OCI-LY7 (cell line): ENCODE results near the gene KCNIP1. TPM values are rescaled to one million over a fixed set of nuclear protein-coding genes. Genes with fewer than 3 reads are reported as not detected.

ENCODE experiments used
- BruUV-seq: library from RNA; stranded (reverse); fragments of 400-500 nt; replicated peaks from 2 replicates; lab custom pipeline; 2021; lab: Mats Ljungman, UMichigan
- CTCF ChIA-PET: fragments of 300-600 bp; sonication (Branson Sonifier 250); formaldehyde crosslinking; loops from one replicate; lab custom pipeline; 2022; ENCODE audit warnings: antibody characterized with exemption; ENCODE audit not compliant: unreplicated experiment; lab: Charles Lee
- POLR2A ChIA-PET: fragments of 300-600 bp; sonication (Branson Sonifier 250); formaldehyde crosslinking; loops from one replicate; lab custom pipeline; 2022; ENCODE audit warnings: antibody characterized with exemption; lab: Charles Lee
- DNase-seq: peaks from one replicate; pipeline ENCODE4 v3.0.0-alpha.2; 2015; ENCODE audit warnings: low spot score
- H2AFZ ChIP-seq: fragments of 200-600 bp; sonication (generic), shearing (Covaris generic); 2 replicates; pipeline ENCODE4 v1.6.1; 2014; ENCODE audit warnings: mild to moderate bottlenecking, antibody characterized with exemption, low read length, moderate library complexity
- H3K27ac ChIP-seq: fragments of 200-600 bp; sonication (generic); 2 replicates; pipeline ENCODE4 v1.5.1; 2014; ENCODE audit warnings: mixed run types, low read depth, mild to moderate bottlenecking, moderate library complexity, low read length, inconsistent platforms; ENCODE audit not compliant: poor library complexity, severe bottlenecking
- H3K36me3 ChIP-seq: fragments of 200-600 bp; sonication (generic); 2 replicates; pipeline ENCODE4 v1.6.1; 2014; ENCODE audit warnings: mild to moderate bottlenecking, antibody characterized with exemption, low read length, moderate library complexity, mixed read lengths; ENCODE audit not compliant: insufficient read depth
- H3K4me1 ChIP-seq: fragments of 200-600 bp; sonication (generic); 2 replicates; pipeline ENCODE4 v1.5.1; 2014; ENCODE audit warnings: mild to moderate bottlenecking, low read length; ENCODE audit not compliant: insufficient read depth, poor library complexity, severe bottlenecking
- H3K4me2 ChIP-seq: fragments of 200-600 bp; sonication (generic); 2 replicates; pipeline ENCODE4 v1.6.1; 2014; ENCODE audit warnings: mild to moderate bottlenecking, low read length
- H3K4me3 ChIP-seq: fragments of 200-600 bp; sonication (generic); 2 replicates; pipeline ENCODE4 v1.5.1; 2014; ENCODE audit warnings: mild to moderate bottlenecking, low read depth, low read length; ENCODE audit not compliant: poor library complexity, severe bottlenecking
- H3K79me2 ChIP-seq: fragments of 200-600 bp; sonication (generic); 2 replicates; pipeline ENCODE4 v1.6.1; 2016; ENCODE audit warnings: low read depth, mild to moderate bottlenecking, low read length, moderate library complexity, mixed read lengths; ENCODE audit not compliant: insufficient read depth
- H3K9me2 ChIP-seq: fragments of 200-600 bp; sonication (generic); 2 replicates; pipeline ENCODE4 v1.6.1; 2016; ENCODE audit warnings: mild to moderate bottlenecking, low read length, mixed read lengths; ENCODE audit not compliant: insufficient read depth
- H3K9me3 ChIP-seq: fragments of 200-600 bp; sonication (generic); 2 replicates; pipeline ENCODE4 v1.6.1; 2014; ENCODE audit warnings: mild to moderate bottlenecking, mixed run types, low read length, mixed read lengths
- H4K20me1 ChIP-seq: fragments of 200-600 bp; sonication (generic); 2 replicates; pipeline ENCODE4 v1.6.1; 2014; ENCODE audit warnings: mild to moderate bottlenecking, antibody characterized with exemption, low read length, moderate library complexity, mixed read lengths; ENCODE audit not compliant: insufficient read depth
- EZH2phosphoT487 ChIP-seq: fragments of 200-600 bp; sonication (generic); IDR thresholded peaks from 2 replicates; pipeline ENCODE4 v1.6.1; 2018; ENCODE audit warnings: low read depth, borderline replicate concordance, mild to moderate bottlenecking, mixed run types, antibody characterized with exemption, low read length, moderate library complexity, mixed read lengths
- intact Hi-C: fragments of 100-400 bp; cut with micrococcal nuclease; formaldehyde crosslinking; loops from one replicate; pipeline ENCODE4 v1.10.0; 2022; ENCODE audit not compliant: unreplicated experiment
- total RNA-seq, 2 experiments: library from RNA; depleted of rRNA in 1 of 2; stranded (reverse); fragments of >200 nt in 1 of 2; shearing (Covaris generic) in 1 of 2; gene quantifications; 2 replicates each; pipeline ENCODE4 v1.2.3, GENCODE V29; 2014 to 2022
- TF ChIP-seq, protein P1 (sequence below): fragments of 200-600 bp; sonication (generic); conservative IDR thresholded peaks from 2 replicates; pipeline ENCODE4 v1.5.1; 2014; ENCODE audit warnings: mild to moderate bottlenecking, antibody characterized with exemption, low read length, moderate library complexity, mixed read lengths

Gene KCNIP1
- total RNA-seq, 2 experiments from 2014 or later, result not detected

GRCh38 chr5:170756691-170757090 lies 252.9 kb downstream of the KCNIP1 start:
- H2AFZ ChIP-seq, result no peak overlapping the region
- ChIA-PET POLR2A (interaction anchor here (0.7 to 1.4 kb wide), 2 partner anchors 11 to 411 kb away, joined by 3 read pairs; no protein-coding TSS in a partner anchor), CTCF (no interaction called here)
- H3K4me3 ChIP-seq, result no peak overlapping the region
- H3K79me2 ChIP-seq, result no peaks in the 10 kb centered on the region
- H3K9me3 ChIP-seq, result no peaks in the 10 kb centered on the region
- no peaks in the 10 kb centered on the region for H3K36me3 ChIP-seq
- no peak for TF ChIP-seq EZH2phosphoT487
- TF ChIP-seq, protein P1, sequence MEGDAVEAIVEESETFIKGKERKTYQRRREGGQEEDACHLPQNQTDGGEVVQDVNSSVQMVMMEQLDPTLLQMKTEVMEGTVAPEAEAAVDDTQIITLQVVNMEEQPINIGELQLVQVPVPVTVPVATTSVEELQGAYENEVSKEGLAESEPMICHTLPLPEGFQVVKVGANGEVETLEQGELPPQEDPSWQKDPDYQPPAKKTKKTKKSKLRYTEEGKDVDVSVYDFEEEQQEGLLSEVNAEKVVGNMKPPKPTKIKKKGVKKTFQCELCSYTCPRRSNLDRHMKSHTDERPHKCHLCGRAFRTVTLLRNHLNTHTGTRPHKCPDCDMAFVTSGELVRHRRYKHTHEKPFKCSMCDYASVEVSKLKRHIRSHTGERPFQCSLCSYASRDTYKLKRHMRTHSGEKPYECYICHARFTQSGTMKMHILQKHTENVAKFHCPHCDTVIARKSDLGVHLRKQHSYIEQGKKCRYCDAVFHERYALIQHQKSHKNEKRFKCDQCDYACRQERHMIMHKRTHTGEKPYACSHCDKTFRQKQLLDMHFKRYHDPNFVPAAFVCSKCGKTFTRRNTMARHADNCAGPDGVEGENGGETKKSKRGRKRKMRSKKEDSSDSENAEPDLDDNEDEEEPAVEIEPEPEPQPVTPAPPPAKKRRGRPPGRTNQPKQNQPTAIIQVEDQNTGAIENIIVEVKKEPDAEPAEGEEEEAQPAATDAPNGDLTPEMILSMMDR, result no peak
- H3K27ac ChIP-seq, result no peak overlapping the region
- intact Hi-C loops, result no loop called here
- no TSS peak for BruUV-seq
- no peaks in the 10 kb centered on the region for H3K4me1 ChIP-seq
- H3K9me2 ChIP-seq, result no peaks in the 10 kb centered on the region
- no peak overlapping the region for H3K4me2 ChIP-seq
- no peaks in the 10 kb centered on the region for H4K20me1 ChIP-seq
- no peak for DNase-seq

DNA sequence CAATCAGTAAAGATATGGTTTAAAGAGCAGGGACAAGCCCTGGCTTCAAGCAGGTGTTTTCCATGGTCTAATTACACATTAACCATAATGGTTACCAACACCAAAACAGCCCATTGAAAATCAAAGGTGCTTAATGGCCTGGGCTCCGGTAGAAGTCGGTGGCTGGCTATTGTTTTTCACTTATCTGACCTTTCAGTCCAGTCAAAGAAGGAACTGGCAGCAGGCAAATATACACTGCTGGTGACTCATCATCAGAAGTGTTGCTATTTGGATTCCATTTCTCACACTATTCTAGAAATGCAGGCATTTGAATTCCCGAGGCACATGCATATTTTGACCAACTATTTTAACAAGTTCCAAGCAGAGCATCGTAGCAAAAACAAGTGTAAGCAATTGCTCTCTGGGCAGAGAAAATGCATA lies 253.4 kb downstream of the KCNIP1 start:
- intact Hi-C loops, result no loop called here
- ChIA-PET CTCF (no interaction called here), POLR2A (no interaction called here)
- H3K4me1 ChIP-seq, result no peaks in the 10 kb centered on the region
- no peaks in the 10 kb centered on the region for H3K9me2 ChIP-seq
- H3K4me3 ChIP-seq, result no peak overlapping the region
- no peaks in the 10 kb centered on the region for H4K20me1 ChIP-seq
- TF ChIP-seq EZH2phosphoT487, result no peak
- TF ChIP-seq, protein P1, result no peak
- no peak overlapping the region for H2AFZ ChIP-seq
- no peak overlapping the region for H3K4me2 ChIP-seq
- H3K79me2 ChIP-seq, result no peaks in the 10 kb centered on the region
- no peaks in the 10 kb centered on the region for H3K9me3 ChIP-seq
- DNase-seq, result no peak
- no peak overlapping the region for H3K27ac ChIP-seq
- BruUV-seq, result no TSS peak
- no peaks in the 10 kb centered on the region for H3K36me3 ChIP-seq

- no peak overlapping the region for H2AFZ ChIP-seq
- H3K79me2 ChIP-seq, result no peaks in the 10 kb centered on the region
- no peak overlapping the region for H3K27ac ChIP-seq
- H3K4me1 ChIP-seq, result no peaks in the 10 kb centered on the region
- H3K9me3 ChIP-seq, result no peaks in the 10 kb centered on the region
- BruUV-seq, result no TSS peak
- H3K36me3 ChIP-seq, result no peaks in the 10 kb centered on the region
- no peak overlapping the region for H3K4me3 ChIP-seq
- CTCF ChIA-PET, result no interaction called here
- no peak overlapping the region for H3K4me2 ChIP-seq
- H3K9me2 ChIP-seq, result no peaks in the 10 kb centered on the region
- intact Hi-C loops, result no loop called here
- no peak for DNase-seq
- no peak for TF ChIP-seq EZH2phosphoT487
- TF ChIP-seq, protein P1, result no peak
- H4K20me1 ChIP-seq, result no peaks in the 10 kb centered on the region
- POLR2A ChIA-PET, result no interaction called here
Observed at GRCh38 chr5:170757669-170758068, 253.8 kb downstream of the KCNIP1 start.
